Chondrocyte (in vitro differentiated cells): ENCODE data around the gene CEP83. TPM values are rescaled to one million over a fixed set of nuclear protein-coding genes. Genes with fewer than 3 reads are reported as not detected.
"Not testable (repeated sequence)": the region's sequence is repeated elsewhere in the genome, so short reads cannot be mapped to it uniquely, and the experiment has no call there.

Experiments
- DNase-seq: peaks from one replicate; pipeline ENCODE4 v3.0.0; 2021; ENCODE audit warnings: mixed read lengths, low spot score
- H3K27ac Mint-ChIP-seq: one replicate; pipeline ENCODE4 v1.8.0; 2021; ENCODE audit warnings: mild to moderate bottlenecking, moderate library complexity, mixed read lengths; ENCODE audit not compliant: unreplicated experiment
- H3K27me3 Mint-ChIP-seq: 2 replicates; pipeline ENCODE4 v1.8.0; 2021; ENCODE audit warnings: low read depth, mixed read lengths
- H3K36me3 Mint-ChIP-seq: 2 replicates; pipeline ENCODE4 v1.8.0; 2021; ENCODE audit warnings: low read depth, mixed read lengths
- H3K4me1 Mint-ChIP-seq: 2 replicates; pipeline ENCODE4 v1.8.0; 2021; ENCODE audit warnings: low read depth, mild to moderate bottlenecking, mixed read lengths
- H3K4me3 Mint-ChIP-seq: one replicate; pipeline ENCODE4 v1.8.0; 2021; ENCODE audit warnings: mild to moderate bottlenecking, moderate library complexity, mixed read lengths; ENCODE audit not compliant: unreplicated experiment
- H3K9me3 Mint-ChIP-seq: 2 replicates; pipeline ENCODE4 v1.8.0; 2021; ENCODE audit warnings: low read depth, mixed read lengths
- total RNA-seq: library from RNA; stranded (reverse); gene quantifications from 3 replicates; pipeline ENCODE4 v1.2.1, GENCODE V29; 2021
- TF ChIP-seq, protein P1 (sequence below): fragments of 200-600 bp; sonication (generic); IDR thresholded peaks from 2 replicates; pipeline ENCODE4 v1.5.0; 2021; ENCODE audit warnings: antibody characterized with exemption, mild to moderate bottlenecking, moderate library complexity

Gene CEP83
- total RNA-seq, 1 donor from 2014 or later = 8.0 TPM

DNA sequence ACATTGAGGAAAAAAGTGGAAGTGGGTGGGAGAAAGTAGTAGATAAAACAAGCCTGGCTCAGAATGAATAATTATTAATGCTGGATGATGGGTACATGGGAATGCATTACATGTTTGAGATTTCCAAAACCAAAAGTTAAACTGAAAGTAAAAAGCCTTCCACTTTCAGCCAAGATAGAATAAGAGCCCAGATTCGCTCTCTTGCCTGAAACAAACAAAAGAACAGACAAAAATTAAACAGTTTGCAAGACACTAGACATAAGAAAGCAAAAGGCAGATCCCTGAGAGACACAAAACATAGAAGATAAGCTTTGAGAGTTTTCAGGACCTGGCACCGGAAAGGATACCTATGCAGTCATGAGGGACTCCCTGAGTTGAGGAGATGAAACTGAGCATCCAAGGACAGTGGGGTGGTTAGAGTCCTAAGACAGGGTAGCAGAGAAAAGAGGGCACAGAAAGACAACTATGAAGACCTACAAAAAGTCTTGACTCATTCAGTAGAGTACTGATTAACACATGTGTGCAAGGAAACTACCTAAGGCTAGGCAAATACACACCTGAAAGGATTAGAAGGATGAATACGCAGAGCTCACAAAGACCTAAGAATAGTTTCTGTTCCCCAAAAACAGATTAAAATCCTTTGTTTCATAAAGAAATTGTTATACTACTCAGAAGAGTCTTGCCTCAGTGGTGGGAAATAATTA lies 54.1 kb downstream of the CEP83 start:
- H3K4me3 Mint-ChIP-seq = no peak overlapping the region

DNA sequence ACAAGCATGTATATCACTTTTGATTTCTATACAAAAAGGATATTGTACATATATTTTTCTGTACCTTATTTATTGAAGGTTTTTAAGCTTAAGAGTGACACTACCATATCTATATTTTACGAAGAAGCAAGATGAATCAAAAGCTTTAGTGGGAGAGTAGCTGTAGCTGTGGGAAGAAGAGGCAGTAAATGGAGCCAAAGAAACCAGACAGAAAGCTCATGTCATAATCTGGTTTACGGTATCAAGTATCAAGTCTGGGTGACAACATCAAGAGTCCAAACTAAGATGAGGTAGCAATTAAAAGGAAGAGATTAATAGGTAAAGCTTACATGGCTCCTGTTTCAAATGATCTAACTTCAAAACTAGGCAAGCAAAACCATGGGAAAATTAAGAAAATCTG lies 54.8 kb downstream of the CEP83 start:
- no peak for DNase-seq
- TF ChIP-seq, protein P1, sequence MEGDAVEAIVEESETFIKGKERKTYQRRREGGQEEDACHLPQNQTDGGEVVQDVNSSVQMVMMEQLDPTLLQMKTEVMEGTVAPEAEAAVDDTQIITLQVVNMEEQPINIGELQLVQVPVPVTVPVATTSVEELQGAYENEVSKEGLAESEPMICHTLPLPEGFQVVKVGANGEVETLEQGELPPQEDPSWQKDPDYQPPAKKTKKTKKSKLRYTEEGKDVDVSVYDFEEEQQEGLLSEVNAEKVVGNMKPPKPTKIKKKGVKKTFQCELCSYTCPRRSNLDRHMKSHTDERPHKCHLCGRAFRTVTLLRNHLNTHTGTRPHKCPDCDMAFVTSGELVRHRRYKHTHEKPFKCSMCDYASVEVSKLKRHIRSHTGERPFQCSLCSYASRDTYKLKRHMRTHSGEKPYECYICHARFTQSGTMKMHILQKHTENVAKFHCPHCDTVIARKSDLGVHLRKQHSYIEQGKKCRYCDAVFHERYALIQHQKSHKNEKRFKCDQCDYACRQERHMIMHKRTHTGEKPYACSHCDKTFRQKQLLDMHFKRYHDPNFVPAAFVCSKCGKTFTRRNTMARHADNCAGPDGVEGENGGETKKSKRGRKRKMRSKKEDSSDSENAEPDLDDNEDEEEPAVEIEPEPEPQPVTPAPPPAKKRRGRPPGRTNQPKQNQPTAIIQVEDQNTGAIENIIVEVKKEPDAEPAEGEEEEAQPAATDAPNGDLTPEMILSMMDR = no peak
- H3K4me1 Mint-ChIP-seq = peaks cover 8% of the 10 kb centered on the region
- H3K4me3 Mint-ChIP-seq = no peak overlapping the region
- no peak overlapping the region for H3K27ac Mint-ChIP-seq
- H3K36me3 Mint-ChIP-seq = peaks cover 3% of the 10 kb centered on the region
- H3K27me3 Mint-ChIP-seq = no peaks in the 10 kb centered on the region
- peaks cover 2% of the 10 kb centered on the region for H3K9me3 Mint-ChIP-seq

More for the DNA sequence above, 54.1 kb downstream of the CEP83 start:
- no peaks in the 10 kb centered on the region for H3K27me3 Mint-ChIP-seq
- no peaks in the 10 kb centered on the region for H3K9me3 Mint-ChIP-seq
- H3K4me1 Mint-ChIP-seq = peaks cover 8% of the 10 kb centered on the region
- DNase-seq = no peak
- no peak overlapping the region for H3K27ac Mint-ChIP-seq
- TF ChIP-seq, protein P1 = no peak
- H3K36me3 Mint-ChIP-seq = peaks cover 1% of the 10 kb centered on the region

DNA sequence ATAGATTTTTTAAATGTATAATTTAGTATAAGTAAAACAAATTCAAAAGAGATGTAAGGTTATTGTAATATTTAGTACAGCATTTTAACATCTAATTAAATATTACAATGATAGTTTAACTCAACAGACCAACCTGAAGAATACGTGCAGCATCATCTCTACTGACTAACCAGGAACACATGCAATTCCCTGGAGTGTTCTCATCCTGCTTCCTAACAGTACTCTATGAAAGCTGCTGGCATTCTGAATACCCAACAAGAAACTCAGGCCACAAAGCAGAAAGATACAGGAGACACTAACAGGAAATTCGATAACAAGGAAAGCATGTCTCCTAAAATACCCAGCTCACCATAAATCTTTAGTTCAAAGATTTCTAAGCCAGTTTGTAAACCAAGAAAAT lies 58.3 kb downstream of the CEP83 start:
- DNase-seq = no peak
- TF ChIP-seq, protein P1 = no peak

GRCh38 chr12:94398685-94399084 lies 61.0 kb downstream of the CEP83 start:
- not testable (repeated sequence) for H3K27ac Mint-ChIP-seq, H3K4me1 Mint-ChIP-seq, DNase-seq, H3K4me3 Mint-ChIP-seq, H3K9me3 Mint-ChIP-seq, H3K27me3 Mint-ChIP-seq
- H3K36me3 Mint-ChIP-seq = peaks cover 11% of the 10 kb centered on the region

More for the DNA sequence above, 58.3 kb downstream of the CEP83 start:
- peaks cover 10% of the 10 kb centered on the region for H3K9me3 Mint-ChIP-seq
- peaks cover 8% of the 10 kb centered on the region for H3K4me1 Mint-ChIP-seq
- H3K36me3 Mint-ChIP-seq = peaks cover 11% of the 10 kb centered on the region
- H3K4me3 Mint-ChIP-seq = no peak overlapping the region
- no peaks in the 10 kb centered on the region for H3K27me3 Mint-ChIP-seq
- H3K27ac Mint-ChIP-seq = no peak overlapping the region

GRCh38 chr12:94397401-94397800 lies 62.3 kb downstream of the CEP83 start:
- TF ChIP-seq, protein P1 = no peak
- H3K36me3 Mint-ChIP-seq = peaks cover 13% of the 10 kb centered on the region
- H3K27ac Mint-ChIP-seq = no peak overlapping the region
- no peak for DNase-seq
- H3K27me3 Mint-ChIP-seq = no peaks in the 10 kb centered on the region
- H3K4me3 Mint-ChIP-seq = no peak overlapping the region
- peaks cover 10% of the 10 kb centered on the region for H3K9me3 Mint-ChIP-seq
- H3K4me1 Mint-ChIP-seq = no peaks in the 10 kb centered on the region

DNA sequence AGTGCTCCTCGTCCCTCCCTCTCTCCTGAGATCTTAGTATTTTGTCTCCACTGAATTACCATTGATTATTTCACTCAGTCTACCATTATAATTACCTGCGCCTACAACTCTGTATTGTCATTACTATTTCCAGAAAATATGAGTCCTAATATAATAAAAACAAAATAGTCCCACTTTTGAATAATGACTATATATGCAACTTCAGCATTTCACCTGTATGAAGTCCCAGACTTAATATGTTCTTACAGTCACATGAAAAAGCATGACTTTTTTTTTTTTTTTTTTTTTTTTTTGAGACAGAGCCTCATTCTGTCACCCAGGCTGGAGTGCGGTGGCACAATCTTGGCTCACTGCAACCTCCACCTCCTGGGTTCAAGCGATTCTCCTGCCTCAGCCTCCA lies 63.7 kb downstream of the CEP83 start:
- not testable (repeated sequence) for DNase-seq, H3K4me3 Mint-ChIP-seq, H3K4me1 Mint-ChIP-seq, H3K27me3 Mint-ChIP-seq, H3K27ac Mint-ChIP-seq
- H3K9me3 Mint-ChIP-seq = peaks cover 20% of the 10 kb centered on the region
- H3K36me3 Mint-ChIP-seq = peaks cover 17% of the 10 kb centered on the region
